ENCODE measurements around the gene ZBTB42. TPM values are rescaled to one million over a fixed set of nuclear protein-coding genes. Genes with fewer than 3 reads are reported as not detected.
A peak's percentile ranks its signal among the peaks of the same experiment; 100 is the strongest.

The ZBTB42 gene
- total and polyA plus RNA-seq, 7 donors = 1.5 to 5.5 (median 4.2) TPM

GRCh38 chr14:104766256-104766862, 34.5 kb upstream of the ZBTB42 start:
- Histone ChIP-seq H3K27ac (no peak overlapping the region), H3K27me3 (no peaks in the 10 kb centered on the region), H3K4me1 (peaks cover 0 to 10% (median 9%) of the 10 kb centered on the region in 4 donors), H3K36me3 (peaks cover 0 to 25% (median 10%) of the 10 kb centered on the region in 4 donors), H3K4me3 (no peak overlapping the region), H3K9me3 (no peaks in the 10 kb centered on the region)
- no peak for TF ChIP-seq EP300 (IDR thresholded peaks at IDR 0.05)
- no peak for TF ChIP-seq POLR2A (IDR thresholded peaks at IDR 0.05)
- TF ChIP-seq POLR2AphosphoS5 (IDR thresholded peaks at IDR 0.05) = no peak
- intact Hi-C loops (cut with DNase I) = loop anchor here (5.0 to 10.0 kb wide), 2 partner anchors 101 to 278 kb away; partner anchors contain the start of gene CEP170B
- WGBS, 2 donors = 95% methylated on average over 4 of the region's 4 CpGs
- DNase-seq = no peak

GRCh38 chr14:104766863-104767633, 33.9 kb upstream of the ZBTB42 start:
- Histone ChIP-seq H3K27ac (no peak overlapping the region), H3K4me3 (no peak overlapping the region), H3K27me3 (no peaks in the 10 kb centered on the region), H3K9me3 (no peaks in the 10 kb centered on the region), H3K4me1 (peaks cover 0 to 10% (median 9%) of the 10 kb centered on the region in 4 donors), H3K36me3 (peaks cover 0 to 25% (median 17%) of the 10 kb centered on the region in 4 donors)
- DNase-seq = no peak
- TF ChIP-seq POLR2AphosphoS5 (IDR thresholded peaks at IDR 0.05) (no peak), EP300 (IDR thresholded peaks at IDR 0.05) (no peak), CTCF (IDR thresholded peaks at IDR 0.05) (no peak), POLR2A (IDR thresholded peaks at IDR 0.05) (no peak)
- intact Hi-C loops (cut with DNase I) = loop anchor here (5.0 to 10.0 kb wide), 2 partner anchors 100 to 278 kb away; partner anchors contain the start of gene CEP170B
- WGBS, 2 donors = 84 to 91% methylated on average over 15 of the region's 15 CpGs

- WGBS, 2 donors = 79 to 83% methylated on average over 5 of the region's 5 CpGs
- H3K9me3 ChIP-seq = no peaks in the 10 kb centered on the region
- TF ChIP-seq POLR2AphosphoS5 (IDR thresholded peaks at IDR 0.05) (no peak), EP300 (IDR thresholded peaks at IDR 0.05) (no peak), POLR2A (IDR thresholded peaks at IDR 0.05) (no peak), CTCF (IDR thresholded peaks at IDR 0.05) (no peak)
- no peaks in the 10 kb centered on the region for H3K27me3 ChIP-seq
- intact Hi-C loops (cut with DNase I) = loop anchor here (5.0 to 10.0 kb wide), 2 partner anchors 100 to 277 kb away; partner anchors contain the start of gene CEP170B
- H3K36me3 ChIP-seq = peaks cover 0 to 30% (median 20%) of the 10 kb centered on the region in 4 donors
- H3K4me1 ChIP-seq = peaks cover 0 to 10% (median 9%) of the 10 kb centered on the region in 4 donors
- no peak for DNase-seq
- H3K4me3 ChIP-seq = no peak overlapping the region
- no peak overlapping the region for H3K27ac ChIP-seq
These were observed 33.3 kb upstream of the ZBTB42 start for GRCh38 chr14:104767634-104767918.

- H3K27ac ChIP-seq = peak overlapping the region; percentile 12 to 55 (median 48)
- WGBS, 2 donors = 13 to 16% methylated on average over 25 of the region's 25 CpGs
- DNase-seq = peak; percentile 94
- peaks cover 0 to 10% (median 9%) of the 10 kb centered on the region in 4 donors for H3K4me1 ChIP-seq
- no peak overlapping the region for H3K4me3 ChIP-seq
- intact Hi-C loops (cut with DNase I) = loop anchor here (1.0 to 10.0 kb wide), 3 partner anchors 58 to 276 kb away; partner anchors contain the start of gene CEP170B
- H3K9me3 ChIP-seq = no peaks in the 10 kb centered on the region
- no peaks in the 10 kb centered on the region for H3K27me3 ChIP-seq
- TF ChIP-seq EP300 (IDR thresholded peaks at IDR 0.05) (no peak), POLR2AphosphoS5 (IDR thresholded peaks at IDR 0.05) (peak in 2 of 4 donors; percentile 2 to 23), CTCF (IDR thresholded peaks at IDR 0.05) (peak; percentile 75 to 91 (median 80))
- peaks cover 4 to 39% (median 30%) of the 10 kb centered on the region in 4 donors for H3K36me3 ChIP-seq
These were observed 32.2 kb upstream of the ZBTB42 start for GRCh38 chr14:104768437-104769323.
